ENCODE measurements around the gene NR2C1.
A peak's percentile ranks its signal among the peaks of the same experiment; 100 is the strongest.

The NR2C1 gene

GRCh38 chr12:95034750-95035149 is 38.7 kb downstream of the NR2C1 start:
- H3K4me3 ChIP-seq (ENCODE audit: low read depth, low read length): no peak overlapping the region
- H3K9me3 ChIP-seq (ENCODE audit: control insufficient read depth, insufficient read depth, low read length): no peaks in the 10 kb centered on the region
- H3K4me1 ChIP-seq (ENCODE audit: control insufficient read depth, insufficient read depth, low read length): no peaks in the 10 kb centered on the region
- H3K36me3 ChIP-seq (ENCODE audit: control insufficient read depth, insufficient read depth, low read length): peaks cover 3% of the 10 kb centered on the region
- no peak overlapping the region for H3K9ac ChIP-seq (ENCODE audit: low read depth, low read length)
- no peaks in the 10 kb centered on the region for H3K27me3 ChIP-seq (ENCODE audit: control insufficient read depth, insufficient read depth, low read length)

GRCh38 chr12:95022477-95022876 is 50.9 kb downstream of the NR2C1 start:
- H3K9me3 ChIP-seq (ENCODE audit: control insufficient read depth, insufficient read depth, low read length): no peaks in the 10 kb centered on the region
- H3K36me3 ChIP-seq (ENCODE audit: control insufficient read depth, insufficient read depth, low read length): peaks cover 3% of the 10 kb centered on the region
- H3K4me3 ChIP-seq (ENCODE audit: low read depth, low read length): no peak overlapping the region
- H3K9ac ChIP-seq (ENCODE audit: low read depth, low read length): no peak overlapping the region
- H3K4me1 ChIP-seq (ENCODE audit: control insufficient read depth, insufficient read depth, low read length): no peaks in the 10 kb centered on the region
- no peaks in the 10 kb centered on the region for H3K27me3 ChIP-seq (ENCODE audit: control insufficient read depth, insufficient read depth, low read length)

DNA sequence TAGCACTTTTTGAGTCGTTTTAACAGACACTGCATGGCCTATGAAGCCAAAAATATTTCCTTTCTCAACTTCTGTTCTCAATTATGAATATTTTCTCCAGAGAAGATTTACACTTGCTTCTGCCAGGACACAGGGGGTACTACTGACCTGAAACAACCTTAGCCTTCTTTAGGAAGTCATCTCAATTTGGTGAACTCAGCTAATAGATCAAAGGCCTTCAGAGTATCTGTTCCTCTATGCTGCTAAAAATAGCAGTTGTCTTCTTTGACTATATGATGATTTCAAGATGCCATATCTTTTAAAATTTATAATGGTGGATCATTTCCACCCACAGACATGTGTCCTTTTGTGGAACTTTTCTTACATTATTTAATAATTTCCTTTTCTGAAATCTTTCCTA is 55.9 kb downstream of the NR2C1 start:
- no peak overlapping the region for H3K4me3 ChIP-seq (ENCODE audit: low read depth, low read length)
- H3K36me3 ChIP-seq (ENCODE audit: control insufficient read depth, insufficient read depth, low read length): no peaks in the 10 kb centered on the region
- no peaks in the 10 kb centered on the region for H3K4me1 ChIP-seq (ENCODE audit: control insufficient read depth, insufficient read depth, low read length)
- no peaks in the 10 kb centered on the region for H3K9me3 ChIP-seq (ENCODE audit: control insufficient read depth, insufficient read depth, low read length)
- no peaks in the 10 kb centered on the region for H3K27me3 ChIP-seq (ENCODE audit: control insufficient read depth, insufficient read depth, low read length)
- H3K9ac ChIP-seq (ENCODE audit: low read depth, low read length): no peak overlapping the region

- Histone ChIP-seq H3K4me1 (ENCODE audit: control insufficient read depth, insufficient read depth, low read length) (no peaks in the 10 kb centered on the region), H3K9me3 (ENCODE audit: control insufficient read depth, insufficient read depth, low read length) (no peaks in the 10 kb centered on the region), H3K27me3 (ENCODE audit: control insufficient read depth, insufficient read depth, low read length) (no peaks in the 10 kb centered on the region), H3K9ac (ENCODE audit: low read depth, low read length) (no peak overlapping the region), H3K4me3 (ENCODE audit: low read depth, low read length) (no peak overlapping the region), H3K36me3 (ENCODE audit: control insufficient read depth, insufficient read depth, low read length) (no peaks in the 10 kb centered on the region)
Observed at GRCh38 chr12:95016120-95016519, 57.3 kb downstream of the NR2C1 start.

GRCh38 chr12:95014554-95014953 is 58.9 kb downstream of the NR2C1 start:
- H3K4me1 ChIP-seq (ENCODE audit: control insufficient read depth, insufficient read depth, low read length): no peaks in the 10 kb centered on the region
- H3K9ac ChIP-seq (ENCODE audit: low read depth, low read length): no peak overlapping the region
- no peaks in the 10 kb centered on the region for H3K36me3 ChIP-seq (ENCODE audit: control insufficient read depth, insufficient read depth, low read length)
- H3K9me3 ChIP-seq (ENCODE audit: control insufficient read depth, insufficient read depth, low read length): no peaks in the 10 kb centered on the region
- H3K4me3 ChIP-seq (ENCODE audit: low read depth, low read length): no peak overlapping the region
- no peaks in the 10 kb centered on the region for H3K27me3 ChIP-seq (ENCODE audit: control insufficient read depth, insufficient read depth, low read length)

- Histone ChIP-seq H3K36me3 (ENCODE audit: control insufficient read depth, insufficient read depth, low read length) (no peaks in the 10 kb centered on the region), H3K9me3 (ENCODE audit: control insufficient read depth, insufficient read depth, low read length) (no peaks in the 10 kb centered on the region), H3K9ac (ENCODE audit: low read depth, low read length) (no peak overlapping the region), H3K27me3 (ENCODE audit: control insufficient read depth, insufficient read depth, low read length) (no peaks in the 10 kb centered on the region), H3K4me3 (ENCODE audit: low read depth, low read length) (no peak overlapping the region), H3K4me1 (ENCODE audit: control insufficient read depth, insufficient read depth, low read length) (no peaks in the 10 kb centered on the region)
Observed at GRCh38 chr12:95006206-95006605, 67.2 kb downstream of the NR2C1 start.

GRCh38 chr12:95004610-95005009 is 68.8 kb downstream of the NR2C1 start:
- Histone ChIP-seq H3K4me3 (ENCODE audit: low read depth, low read length) (no peak overlapping the region), H3K36me3 (ENCODE audit: control insufficient read depth, insufficient read depth, low read length) (peaks cover 4% of the 10 kb centered on the region), H3K4me1 (ENCODE audit: control insufficient read depth, insufficient read depth, low read length) (no peaks in the 10 kb centered on the region), H3K9me3 (ENCODE audit: control insufficient read depth, insufficient read depth, low read length) (no peaks in the 10 kb centered on the region), H3K9ac (ENCODE audit: low read depth, low read length) (no peak overlapping the region), H3K27me3 (ENCODE audit: control insufficient read depth, insufficient read depth, low read length) (no peaks in the 10 kb centered on the region)

DNA sequence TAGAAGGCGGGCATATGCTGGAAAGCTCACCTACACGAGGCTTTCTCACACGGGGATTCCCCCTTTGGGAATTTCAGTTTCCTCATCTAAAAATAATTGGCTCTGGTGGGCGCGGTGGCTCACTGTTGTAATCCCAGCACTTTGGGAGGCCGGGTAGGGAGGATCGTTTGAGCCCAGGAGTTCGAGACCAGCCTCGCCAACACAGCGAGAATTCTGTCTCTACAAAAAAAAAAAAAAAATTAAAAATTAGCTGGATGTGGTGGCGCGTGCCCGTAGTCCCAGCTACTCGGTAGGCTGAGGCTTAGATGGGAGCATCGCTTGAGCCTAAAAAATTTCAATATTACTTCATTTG is 69.5 kb downstream of the NR2C1 start:
- H3K9me3 ChIP-seq (ENCODE audit: control insufficient read depth, insufficient read depth, low read length): no peaks in the 10 kb centered on the region

GRCh38 chr12:95003213-95003920 is 70.1 kb downstream of the NR2C1 start, which contains the start of gene NDUFA12:
TSS of gene NDUFA12 (minus strand) at chr12:95003697. CDS start at chr12:95003680, 17 bp downstream.
- Histone ChIP-seq H3K36me3 (ENCODE audit: control insufficient read depth, insufficient read depth, low read length) (peaks cover 4% of the 10 kb centered on the region), H3K27me3 (ENCODE audit: control insufficient read depth, insufficient read depth, low read length) (no peaks in the 10 kb centered on the region), H3K4me3 (ENCODE audit: low read depth, low read length) (peak within 1 kb of the TSS; percentile 86), H3K9me3 (ENCODE audit: control insufficient read depth, insufficient read depth, low read length) (no peaks in the 10 kb centered on the region), H3K9ac (ENCODE audit: low read depth, low read length) (peak within 1 kb of the TSS; percentile 97), H3K4me1 (ENCODE audit: control insufficient read depth, insufficient read depth, low read length) (no peaks in the 10 kb centered on the region)

More for the DNA sequence above, 69.5 kb downstream of the NR2C1 start:
- H3K27me3 ChIP-seq (ENCODE audit: control insufficient read depth, insufficient read depth, low read length): no peaks in the 10 kb centered on the region
- H3K4me1 ChIP-seq (ENCODE audit: control insufficient read depth, insufficient read depth, low read length): no peaks in the 10 kb centered on the region
- H3K4me3 ChIP-seq (ENCODE audit: low read depth, low read length): peak overlapping the region; percentile 86
- H3K9ac ChIP-seq (ENCODE audit: low read depth, low read length): peak overlapping the region; percentile 97
- peaks cover 4% of the 10 kb centered on the region for H3K36me3 ChIP-seq (ENCODE audit: control insufficient read depth, insufficient read depth, low read length)

DNA sequence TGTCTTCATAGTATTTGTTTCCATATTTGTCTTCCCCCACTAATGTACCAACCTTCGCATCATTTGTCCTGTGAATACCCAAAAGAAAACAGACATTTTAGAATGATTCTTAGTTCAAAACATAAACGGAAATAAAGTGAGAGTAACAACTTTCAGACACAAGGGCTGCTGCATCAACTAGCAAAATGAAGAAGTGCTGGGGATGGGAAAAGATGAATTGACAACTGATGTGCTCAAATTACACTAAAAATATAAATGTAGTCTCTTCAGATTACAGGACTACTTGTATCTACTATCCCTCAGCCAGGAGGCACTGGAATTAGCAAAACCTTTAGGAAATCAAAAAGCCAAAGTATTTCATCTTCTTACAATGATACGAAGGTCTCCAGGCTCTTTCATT is 70.7 kb downstream of the NR2C1 start:
- Histone ChIP-seq H3K9me3 (ENCODE audit: control insufficient read depth, insufficient read depth, low read length) (no peaks in the 10 kb centered on the region), H3K36me3 (ENCODE audit: control insufficient read depth, insufficient read depth, low read length) (peaks cover 4% of the 10 kb centered on the region), H3K4me1 (ENCODE audit: control insufficient read depth, insufficient read depth, low read length) (no peaks in the 10 kb centered on the region), H3K9ac (ENCODE audit: low read depth, low read length) (peak overlapping the region; percentile 97), H3K4me3 (ENCODE audit: low read depth, low read length) (peak overlapping the region; percentile 86), H3K27me3 (ENCODE audit: control insufficient read depth, insufficient read depth, low read length) (no peaks in the 10 kb centered on the region)

DNA sequence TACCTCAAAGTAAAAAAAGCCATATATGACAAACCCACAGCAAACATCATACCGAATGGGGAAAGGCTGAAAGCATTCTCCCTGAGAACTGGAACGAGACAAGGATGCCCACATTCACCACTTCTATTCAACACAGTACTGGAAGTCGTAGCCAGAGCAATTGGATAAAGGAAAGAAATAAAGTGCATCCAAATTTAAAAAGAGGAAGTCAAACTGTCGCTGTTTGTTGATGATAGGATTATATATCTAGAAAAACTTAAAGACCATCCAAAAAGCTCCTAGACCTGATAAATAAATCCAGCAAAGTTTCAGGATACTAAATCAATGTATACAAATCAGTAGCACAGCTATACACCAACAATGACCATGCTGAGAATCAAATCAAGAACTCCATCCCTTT is 75.1 kb downstream of the NR2C1 start:
- Histone ChIP-seq H3K27me3 (ENCODE audit: control insufficient read depth, insufficient read depth, low read length) (no peaks in the 10 kb centered on the region), H3K9ac (ENCODE audit: low read depth, low read length) (no peak overlapping the region), H3K4me1 (ENCODE audit: control insufficient read depth, insufficient read depth, low read length) (no peaks in the 10 kb centered on the region), H3K36me3 (ENCODE audit: control insufficient read depth, insufficient read depth, low read length) (peaks cover 4% of the 10 kb centered on the region), H3K9me3 (ENCODE audit: control insufficient read depth, insufficient read depth, low read length) (no peaks in the 10 kb centered on the region), H3K4me3 (ENCODE audit: low read depth, low read length) (no peak overlapping the region)

- Histone ChIP-seq H3K36me3 (ENCODE audit: control insufficient read depth, insufficient read depth, low read length) (peaks cover 4% of the 10 kb centered on the region), H3K4me1 (ENCODE audit: control insufficient read depth, insufficient read depth, low read length) (no peaks in the 10 kb centered on the region)
Observed at GRCh38 chr12:94997726-94998125, 75.7 kb downstream of the NR2C1 start.

More at GRCh38 chr12:94997726-94998125, 75.7 kb downstream of the NR2C1 start:
- H3K9ac ChIP-seq (ENCODE audit: low read depth, low read length): no peak overlapping the region
- no peak overlapping the region for H3K4me3 ChIP-seq (ENCODE audit: low read depth, low read length)
- H3K9me3 ChIP-seq (ENCODE audit: control insufficient read depth, insufficient read depth, low read length): no peaks in the 10 kb centered on the region
- H3K27me3 ChIP-seq (ENCODE audit: control insufficient read depth, insufficient read depth, low read length): no peaks in the 10 kb centered on the region
